GM23338 (cell line): ENCODE results near the gene STAT4.

Experiments
- EZH2 ChIP-seq: fragments of 200-600 bp; sonication (generic); IDR thresholded peaks from one replicate; pipeline ENCODE4 v1.8.0; 2017; ENCODE audit warnings: antibody characterized with exemption, mild to moderate bottlenecking, low read depth; ENCODE audit not compliant: unreplicated experiment
- EZH2phosphoT487 ChIP-seq: fragments of 200-600 bp; sonication (generic); IDR thresholded peaks from one replicate; pipeline ENCODE4 v1.8.1; 2018; ENCODE audit warnings: antibody characterized with exemption; ENCODE audit not compliant: unreplicated experiment
- JUNB ChIP-seq: IDR thresholded peaks from one replicate; pipeline ENCODE4 v1.6.1; 2016; ENCODE audit warnings: antibody characterized with exemption; ENCODE audit not compliant: unreplicated experiment
- POLR2AphosphoS5 ChIP-seq: IDR thresholded peaks from 2 replicates; pipeline ENCODE4 v1.6.1; 2016; ENCODE audit warnings: antibody characterized with exemption, low read depth
- TF ChIP-seq, protein P1 (sequence below), 2 experiments: fragments of 200-600 bp in 1 of 2; sonication (generic) in 1 of 2; conservative IDR thresholded peaks; 2 replicates each; pipeline versions ENCODE4 v1.5.1 to v1.6.1; 2016 to 2017; ENCODE audit warnings: antibody characterized with exemption in 2 of 2, low read depth in 2 of 2, mild to moderate bottlenecking in 2 of 2, moderate library complexity in 1 of 2
- TF ChIP-seq, protein P2 (sequence below): IDR thresholded peaks from one replicate; pipeline ENCODE4 v1.6.1; 2018; ENCODE audit warnings: antibody characterized with exemption; ENCODE audit not compliant: unreplicated experiment

- TF ChIP-seq, protein P1, sequence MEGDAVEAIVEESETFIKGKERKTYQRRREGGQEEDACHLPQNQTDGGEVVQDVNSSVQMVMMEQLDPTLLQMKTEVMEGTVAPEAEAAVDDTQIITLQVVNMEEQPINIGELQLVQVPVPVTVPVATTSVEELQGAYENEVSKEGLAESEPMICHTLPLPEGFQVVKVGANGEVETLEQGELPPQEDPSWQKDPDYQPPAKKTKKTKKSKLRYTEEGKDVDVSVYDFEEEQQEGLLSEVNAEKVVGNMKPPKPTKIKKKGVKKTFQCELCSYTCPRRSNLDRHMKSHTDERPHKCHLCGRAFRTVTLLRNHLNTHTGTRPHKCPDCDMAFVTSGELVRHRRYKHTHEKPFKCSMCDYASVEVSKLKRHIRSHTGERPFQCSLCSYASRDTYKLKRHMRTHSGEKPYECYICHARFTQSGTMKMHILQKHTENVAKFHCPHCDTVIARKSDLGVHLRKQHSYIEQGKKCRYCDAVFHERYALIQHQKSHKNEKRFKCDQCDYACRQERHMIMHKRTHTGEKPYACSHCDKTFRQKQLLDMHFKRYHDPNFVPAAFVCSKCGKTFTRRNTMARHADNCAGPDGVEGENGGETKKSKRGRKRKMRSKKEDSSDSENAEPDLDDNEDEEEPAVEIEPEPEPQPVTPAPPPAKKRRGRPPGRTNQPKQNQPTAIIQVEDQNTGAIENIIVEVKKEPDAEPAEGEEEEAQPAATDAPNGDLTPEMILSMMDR (conservative IDR thresholded peaks at IDR 0.05; ENCODE audit: low read depth in 2 of 2), result no peak
- no peak for TF ChIP-seq POLR2AphosphoS5
- TF ChIP-seq EZH2, result no peak
- TF ChIP-seq, protein P2, sequence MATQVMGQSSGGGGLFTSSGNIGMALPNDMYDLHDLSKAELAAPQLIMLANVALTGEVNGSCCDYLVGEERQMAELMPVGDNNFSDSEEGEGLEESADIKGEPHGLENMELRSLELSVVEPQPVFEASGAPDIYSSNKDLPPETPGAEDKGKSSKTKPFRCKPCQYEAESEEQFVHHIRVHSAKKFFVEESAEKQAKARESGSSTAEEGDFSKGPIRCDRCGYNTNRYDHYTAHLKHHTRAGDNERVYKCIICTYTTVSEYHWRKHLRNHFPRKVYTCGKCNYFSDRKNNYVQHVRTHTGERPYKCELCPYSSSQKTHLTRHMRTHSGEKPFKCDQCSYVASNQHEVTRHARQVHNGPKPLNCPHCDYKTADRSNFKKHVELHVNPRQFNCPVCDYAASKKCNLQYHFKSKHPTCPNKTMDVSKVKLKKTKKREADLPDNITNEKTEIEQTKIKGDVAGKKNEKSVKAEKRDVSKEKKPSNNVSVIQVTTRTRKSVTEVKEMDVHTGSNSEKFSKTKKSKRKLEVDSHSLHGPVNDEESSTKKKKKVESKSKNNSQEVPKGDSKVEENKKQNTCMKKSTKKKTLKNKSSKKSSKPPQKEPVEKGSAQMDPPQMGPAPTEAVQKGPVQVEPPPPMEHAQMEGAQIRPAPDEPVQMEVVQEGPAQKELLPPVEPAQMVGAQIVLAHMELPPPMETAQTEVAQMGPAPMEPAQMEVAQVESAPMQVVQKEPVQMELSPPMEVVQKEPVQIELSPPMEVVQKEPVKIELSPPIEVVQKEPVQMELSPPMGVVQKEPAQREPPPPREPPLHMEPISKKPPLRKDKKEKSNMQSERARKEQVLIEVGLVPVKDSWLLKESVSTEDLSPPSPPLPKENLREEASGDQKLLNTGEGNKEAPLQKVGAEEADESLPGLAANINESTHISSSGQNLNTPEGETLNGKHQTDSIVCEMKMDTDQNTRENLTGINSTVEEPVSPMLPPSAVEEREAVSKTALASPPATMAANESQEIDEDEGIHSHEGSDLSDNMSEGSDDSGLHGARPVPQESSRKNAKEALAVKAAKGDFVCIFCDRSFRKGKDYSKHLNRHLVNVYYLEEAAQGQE, result no peak
- TF ChIP-seq EZH2phosphoT487, result no peak
- TF ChIP-seq JUNB, result no peak
These were observed 29.9 kb upstream of the STAT4 start for GRCh38 chr2:191180713-191181112.
